NCI-H128 (cell line): Measurements from ENCODE around the gene DVL3.

Experiments used
- DNase-seq: peaks from one replicate; lab custom pipeline; 2025; ENCODE audit not compliant: unreplicated experiment; lab: John Stamatoyannopoulos, UW

DVL3 gene

GRCh38 chr3:184209146-184209923 is 54.2 kb downstream of the DVL3 start:
- DNase-seq: no peak

GRCh38 chr3:184211297-184211696 is 56.1 kb downstream of the DVL3 start:
- no peak for DNase-seq

GRCh38 chr3:184211718-184212117 is 56.5 kb downstream of the DVL3 start:
- DNase-seq: no peak

- DNase-seq: no peak
These were observed 63.6 kb downstream of the DVL3 start for GRCh38 chr3:184218814-184219213.

GRCh38 chr3:184222521-184222920 is 67.3 kb downstream of the DVL3 start:
- no peak for DNase-seq
